Cardiac atrium fibroblast (primary cell): ENCODE data around the gene ITGB3. TPM values are rescaled to one million over a fixed set of nuclear protein-coding genes. Genes with fewer than 3 reads are reported as not detected.

Source experiments
- total RNA-seq: library from RNA; depleted of rRNA; stranded (reverse); fragments of >200 nt; gene quantifications from 2 replicates; pipeline ENCODE4 v1.2.3, GENCODE V29; 2015

Gene ITGB3
- 9.4 and 12.8 TPM in 2 replicates for total RNA-seq

GRCh38 chr17:47253541-47254402 lies at the start of gene ITGB3:
Gene ITGB3 (plus strand): TSS chr17:47253827. CDS start chr17:47253862, 35 bp downstream.

GRCh38 chr17:47208744-47209488 lies 44.7 kb upstream of the ITGB3 start, which contains the start of gene MYL4:
Gene MYL4 (plus strand): TSS chr17:47209348. CDS start chr17:47209423, 75 bp downstream.

GRCh38 chr17:47323382-47324223 lies 70.0 kb downstream of the ITGB3 start, which contains the start of gene EFCAB13:
Gene EFCAB13 (plus strand): TSS chr17:47323955. CDS start chr17:47328354, 4,399 bp downstream.

Other genes with a start within 250 kb of the ITGB3 start
- 41.5 and 70.0 TPM in 2 replicates for gene CDC27, start 64.5 kb upstream of the ITGB3 start, total RNA-seq
- not detected in 2 replicates for gene MYL4, start 44.5 kb upstream of the ITGB3 start, total RNA-seq
- gene EFCAB13, start 70.1 kb downstream of the ITGB3 start, total RNA-seq: 0.32 and 0.54 TPM in 2 replicates